HL-60 (cell line): ENCODE results near the gene OR8D4.

Experiments used
- DNase-seq, 2 experiments: peaks; one replicate each; pipeline ENCODE4 v3.0.0-alpha.2; 2010 to 2020; ENCODE audit warnings: low read depth in 1 of 2, low spot score in 1 of 2
- H3K27ac ChIP-seq: fragments of 250-450 bp; sonication (Bioruptor Pico); replicated peaks from 2 replicates; pipeline ENCODE4 v1.5.1; 2020; ENCODE audit warnings: mild to moderate bottlenecking, moderate library complexity
- H3K27me3 ChIP-seq: fragments of 250-450 bp; sonication (Bioruptor Pico); 2 replicates; pipeline ENCODE4 v1.5.1; 2021; ENCODE audit warnings: mild to moderate bottlenecking, moderate library complexity; ENCODE audit not compliant: insufficient read depth, poor library complexity, severe bottlenecking
- H3K4me3 ChIP-seq: replicated peaks from 2 replicates; pipeline ENCODE4 v1.5.1; 2011; ENCODE audit warnings: mild to moderate bottlenecking, control low read depth, low read length; ENCODE audit not compliant: insufficient read depth
- GABPA ChIP-seq: IDR thresholded peaks from 2 replicates; pipeline ENCODE4 v1.6.1; 2012; ENCODE audit warnings: low read depth
- POLR2AphosphoS5 ChIP-seq: IDR thresholded peaks from 2 replicates; pipeline ENCODE4 v1.6.1; 2012; ENCODE audit warnings: low read depth
- REST ChIP-seq: IDR thresholded peaks from 2 replicates; pipeline ENCODE4 v1.6.1; 2012; ENCODE audit warnings: low read depth; ENCODE audit not compliant: insufficient replicate concordance
- SPI1 ChIP-seq: IDR thresholded peaks from 2 replicates; pipeline ENCODE4 v1.6.1; 2012; ENCODE audit warnings: low read depth, mild to moderate bottlenecking, borderline replicate concordance
- TF ChIP-seq, protein P1 (sequence below): IDR thresholded peaks from one replicate; pipeline ENCODE4 v1.5.1; 2011; ENCODE audit warnings: low read length, control low read depth, inconsistent platforms; ENCODE audit not compliant: insufficient read depth

Gene OR8D4

DNA sequence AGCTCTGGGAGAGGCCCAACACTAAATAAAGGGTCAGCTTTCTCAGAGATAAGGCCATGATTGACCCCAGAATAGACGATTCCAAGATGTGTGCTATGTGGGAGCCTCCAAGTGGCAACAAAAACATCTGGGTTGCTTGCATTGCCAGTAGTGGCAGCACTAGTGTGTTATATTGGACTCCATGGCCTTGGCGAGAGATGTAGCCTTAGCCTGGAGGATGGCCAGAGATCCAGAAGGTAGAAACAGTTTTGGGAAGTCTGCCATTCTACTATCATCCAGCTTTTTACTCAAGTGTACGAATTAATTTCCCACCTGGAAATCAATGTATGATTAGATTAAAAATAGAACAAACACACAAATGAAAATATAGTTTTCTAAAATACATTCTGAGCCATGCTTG, 3.0 kb downstream of the OR8D4 start:
- no peak for DNase-seq
- TF ChIP-seq REST: no peak
- Histone ChIP-seq H3K4me3 (no peak overlapping the region), H3K27ac (no peak overlapping the region), H3K27me3 (no peaks in the 10 kb centered on the region)

GRCh38 chr11:123905826-123906225, 3.9 kb downstream of the OR8D4 start:
- Histone ChIP-seq H3K27me3 (no peaks in the 10 kb centered on the region), H3K27ac (no peak overlapping the region), H3K4me3 (no peak overlapping the region)
- no peak for DNase-seq
- TF ChIP-seq REST: no peak
- TF ChIP-seq, protein P1, sequence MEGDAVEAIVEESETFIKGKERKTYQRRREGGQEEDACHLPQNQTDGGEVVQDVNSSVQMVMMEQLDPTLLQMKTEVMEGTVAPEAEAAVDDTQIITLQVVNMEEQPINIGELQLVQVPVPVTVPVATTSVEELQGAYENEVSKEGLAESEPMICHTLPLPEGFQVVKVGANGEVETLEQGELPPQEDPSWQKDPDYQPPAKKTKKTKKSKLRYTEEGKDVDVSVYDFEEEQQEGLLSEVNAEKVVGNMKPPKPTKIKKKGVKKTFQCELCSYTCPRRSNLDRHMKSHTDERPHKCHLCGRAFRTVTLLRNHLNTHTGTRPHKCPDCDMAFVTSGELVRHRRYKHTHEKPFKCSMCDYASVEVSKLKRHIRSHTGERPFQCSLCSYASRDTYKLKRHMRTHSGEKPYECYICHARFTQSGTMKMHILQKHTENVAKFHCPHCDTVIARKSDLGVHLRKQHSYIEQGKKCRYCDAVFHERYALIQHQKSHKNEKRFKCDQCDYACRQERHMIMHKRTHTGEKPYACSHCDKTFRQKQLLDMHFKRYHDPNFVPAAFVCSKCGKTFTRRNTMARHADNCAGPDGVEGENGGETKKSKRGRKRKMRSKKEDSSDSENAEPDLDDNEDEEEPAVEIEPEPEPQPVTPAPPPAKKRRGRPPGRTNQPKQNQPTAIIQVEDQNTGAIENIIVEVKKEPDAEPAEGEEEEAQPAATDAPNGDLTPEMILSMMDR: no peak
- TF ChIP-seq POLR2AphosphoS5: no peak
- TF ChIP-seq GABPA: no peak
- TF ChIP-seq SPI1: no peak

DNA sequence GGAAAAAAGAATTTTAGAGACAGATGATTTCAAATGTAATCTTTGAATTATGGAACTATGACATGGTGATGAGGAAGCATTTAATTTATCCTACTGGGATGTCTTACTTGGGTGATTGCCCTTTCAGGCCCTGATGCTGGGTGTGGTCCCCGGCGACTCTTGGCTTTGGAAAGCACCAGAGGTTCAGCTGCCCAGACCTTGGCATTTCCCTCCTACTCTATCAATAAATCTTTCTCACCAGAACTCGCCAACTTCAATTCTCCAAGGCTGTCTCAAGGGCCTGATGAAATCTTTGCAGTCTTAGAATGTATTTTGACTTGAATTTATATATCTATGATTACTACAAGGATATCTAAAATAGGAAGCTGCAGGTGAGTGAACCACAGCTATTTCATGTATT, 19.0 kb downstream of the OR8D4 start:
- no peak overlapping the region for H3K27ac ChIP-seq
- no peak for DNase-seq
- TF ChIP-seq SPI1: no peak
- TF ChIP-seq, protein P1: no peak
- TF ChIP-seq POLR2AphosphoS5: no peak
- no peak for TF ChIP-seq GABPA
- TF ChIP-seq REST: no peak

GRCh38 chr11:123924027-123924426, 22.1 kb downstream of the OR8D4 start:
- H3K27ac ChIP-seq: no peak overlapping the region
- no peak overlapping the region for H3K4me3 ChIP-seq
- H3K27me3 ChIP-seq: no peaks in the 10 kb centered on the region
- TF ChIP-seq REST (no peak), POLR2AphosphoS5 (no peak), GABPA (no peak), SPI1 (no peak)
- TF ChIP-seq, protein P1: no peak
- no peak for DNase-seq

More for the DNA sequence above, 19.0 kb downstream of the OR8D4 start:
- Histone ChIP-seq H3K27me3 (no peaks in the 10 kb centered on the region), H3K4me3 (no peak overlapping the region)
